Keratinocyte (primary cell): ENCODE measurements around the gene TRAF2.

Experiments
- EZH2 ChIP-seq: IDR thresholded peaks from one replicate; pipeline ENCODE4 v1.6.1; 2012; ENCODE audit warnings: inconsistent platforms, mild to moderate bottlenecking, low read length, moderate library complexity
- TF ChIP-seq, protein P1 (sequence below), 3 experiments: IDR thresholded peaks in 1 of 3; conservative IDR thresholded peaks in 1 of 3; optimal IDR thresholded peaks in 1 of 3; 2 replicates in 2 of 3; 3 replicates in 1 of 3; pipeline versions ENCODE3 to v1.5.1; 2011; ENCODE audit warnings: low read length in 3 of 3, mild to moderate bottlenecking in 3 of 3, moderate library complexity in 2 of 3, control low read depth in 1 of 3, inconsistent platforms in 1 of 3; ENCODE audit not compliant: insufficient read depth in 2 of 3; ENCODE audit errors: extremely low read depth in 1 of 3

DNA sequence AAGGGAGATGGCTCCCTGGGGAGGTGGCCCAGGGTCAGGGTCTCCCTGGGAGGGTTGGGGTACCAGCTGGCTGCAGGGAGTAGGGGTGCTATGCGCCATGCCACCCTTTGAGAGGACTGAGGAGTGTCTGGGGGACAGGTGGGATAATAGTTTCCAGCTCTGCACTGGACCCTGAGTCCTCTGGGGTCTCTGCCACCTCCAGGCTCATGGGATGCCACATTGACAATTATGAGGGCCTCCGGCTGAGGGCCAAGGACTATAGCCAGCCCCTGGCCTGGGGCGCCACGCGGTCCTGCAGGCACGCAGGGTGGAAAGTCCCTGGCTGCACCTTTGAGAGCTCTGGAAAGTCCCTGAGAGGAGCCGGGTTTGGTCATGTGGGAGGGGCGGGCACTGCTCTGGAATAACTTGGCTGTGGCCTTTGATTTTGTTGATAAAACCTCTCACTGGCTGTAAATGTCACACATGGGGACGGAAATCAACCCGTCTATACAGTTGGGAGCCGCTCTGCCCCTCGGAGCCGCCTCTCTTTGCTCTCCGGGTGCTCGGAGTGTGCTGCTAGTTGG, 16.0 kb downstream of the TRAF2 start:
- no peak for TF ChIP-seq EZH2
- TF ChIP-seq, protein P1, sequence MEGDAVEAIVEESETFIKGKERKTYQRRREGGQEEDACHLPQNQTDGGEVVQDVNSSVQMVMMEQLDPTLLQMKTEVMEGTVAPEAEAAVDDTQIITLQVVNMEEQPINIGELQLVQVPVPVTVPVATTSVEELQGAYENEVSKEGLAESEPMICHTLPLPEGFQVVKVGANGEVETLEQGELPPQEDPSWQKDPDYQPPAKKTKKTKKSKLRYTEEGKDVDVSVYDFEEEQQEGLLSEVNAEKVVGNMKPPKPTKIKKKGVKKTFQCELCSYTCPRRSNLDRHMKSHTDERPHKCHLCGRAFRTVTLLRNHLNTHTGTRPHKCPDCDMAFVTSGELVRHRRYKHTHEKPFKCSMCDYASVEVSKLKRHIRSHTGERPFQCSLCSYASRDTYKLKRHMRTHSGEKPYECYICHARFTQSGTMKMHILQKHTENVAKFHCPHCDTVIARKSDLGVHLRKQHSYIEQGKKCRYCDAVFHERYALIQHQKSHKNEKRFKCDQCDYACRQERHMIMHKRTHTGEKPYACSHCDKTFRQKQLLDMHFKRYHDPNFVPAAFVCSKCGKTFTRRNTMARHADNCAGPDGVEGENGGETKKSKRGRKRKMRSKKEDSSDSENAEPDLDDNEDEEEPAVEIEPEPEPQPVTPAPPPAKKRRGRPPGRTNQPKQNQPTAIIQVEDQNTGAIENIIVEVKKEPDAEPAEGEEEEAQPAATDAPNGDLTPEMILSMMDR (optimal IDR thresholded peaks at IDR 0.05 in 1 of 3, IDR thresholded peaks at IDR 0.05 in 1 of 3, conservative IDR thresholded peaks at IDR 0.05 in 1 of 3; ENCODE audit: extremely low read depth in 1 of 3, insufficient read depth in 2 of 3, low read length in 3 of 3): no peak
